T-helper 2 cell (primary cell): ENCODE data around the gene DNAI4.
A peak's percentile ranks its signal among the peaks of the same experiment; 100 is the strongest.
"Not testable (repeated sequence)": the region's sequence is repeated elsewhere in the genome, so short reads cannot be mapped to it uniquely, and the experiment has no call there.

Experiments used
- DNase-seq, 5 experiments: peaks; one replicate each; pipeline versions ENCODE4 v3.0.0 to v3.0.0-alpha.2; 2012 to 2022

The DNAI4 gene

DNA sequence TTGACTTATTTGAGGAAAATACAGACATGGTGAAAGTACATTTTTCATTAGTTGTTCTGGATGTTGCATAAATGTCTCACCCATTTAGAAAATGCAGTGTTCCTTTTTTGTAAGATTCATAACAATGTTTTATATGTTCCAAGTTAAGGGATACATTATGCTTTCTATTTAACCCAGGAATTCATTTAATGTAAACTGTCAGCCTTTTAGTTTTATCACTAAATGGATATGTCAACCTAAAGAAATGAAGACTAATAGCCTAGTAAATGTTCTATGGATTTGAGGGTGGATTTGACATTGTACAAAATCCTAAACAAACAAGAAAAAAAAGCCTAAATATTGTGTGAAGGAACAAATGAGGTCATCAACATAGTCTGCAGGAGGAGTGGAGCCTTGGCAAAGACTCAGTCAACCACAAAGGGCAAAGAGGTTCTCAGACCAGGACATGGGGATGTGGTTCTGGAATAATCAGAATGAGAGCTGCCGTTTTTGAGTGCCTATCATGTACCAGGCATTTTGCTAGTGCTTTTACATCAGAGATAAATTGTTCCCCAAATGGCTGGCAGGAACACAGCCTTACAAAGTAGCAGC lies 114.8 kb downstream of the DNAI4 start:
- no peak for DNase-seq

DNA sequence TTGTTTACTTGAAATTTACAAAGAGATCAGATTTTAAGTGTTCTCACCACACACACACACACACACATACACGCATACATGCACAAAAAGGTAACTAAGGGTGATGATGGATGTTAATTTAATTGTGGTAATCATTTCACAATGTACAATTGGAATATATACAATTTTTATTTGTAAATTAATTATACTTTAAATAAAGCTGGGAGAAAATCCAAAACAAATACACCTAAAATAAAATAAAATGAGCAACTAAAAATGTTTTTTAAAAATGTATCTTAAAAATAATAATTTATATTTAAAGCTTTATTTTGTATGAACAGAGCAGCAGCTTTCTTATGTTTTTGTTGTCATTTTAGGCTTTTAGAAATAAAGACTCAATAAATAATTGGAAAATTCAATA lies 115.4 kb downstream of the DNAI4 start:
- no peak for DNase-seq

DNA sequence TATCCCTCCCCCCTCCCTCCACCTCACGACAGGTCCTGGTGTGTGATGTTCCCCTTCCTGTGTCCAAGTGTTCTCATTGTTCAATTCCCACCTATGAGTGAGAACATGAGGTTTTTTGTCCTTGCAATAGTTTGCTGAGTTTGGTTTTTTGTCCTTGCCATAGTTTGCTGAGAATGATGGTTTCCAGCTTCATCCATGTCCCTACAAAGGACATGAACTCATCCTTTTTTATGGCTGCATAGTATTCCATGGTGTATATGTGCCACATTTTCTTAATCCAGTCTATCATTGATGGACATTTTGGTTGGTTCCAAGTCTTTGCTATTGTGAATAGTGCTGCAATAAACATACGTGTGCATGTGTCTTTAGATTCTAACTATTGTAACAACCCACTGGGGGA lies 128.8 kb downstream of the DNAI4 start:
- not testable (repeated sequence) for DNase-seq

DNA sequence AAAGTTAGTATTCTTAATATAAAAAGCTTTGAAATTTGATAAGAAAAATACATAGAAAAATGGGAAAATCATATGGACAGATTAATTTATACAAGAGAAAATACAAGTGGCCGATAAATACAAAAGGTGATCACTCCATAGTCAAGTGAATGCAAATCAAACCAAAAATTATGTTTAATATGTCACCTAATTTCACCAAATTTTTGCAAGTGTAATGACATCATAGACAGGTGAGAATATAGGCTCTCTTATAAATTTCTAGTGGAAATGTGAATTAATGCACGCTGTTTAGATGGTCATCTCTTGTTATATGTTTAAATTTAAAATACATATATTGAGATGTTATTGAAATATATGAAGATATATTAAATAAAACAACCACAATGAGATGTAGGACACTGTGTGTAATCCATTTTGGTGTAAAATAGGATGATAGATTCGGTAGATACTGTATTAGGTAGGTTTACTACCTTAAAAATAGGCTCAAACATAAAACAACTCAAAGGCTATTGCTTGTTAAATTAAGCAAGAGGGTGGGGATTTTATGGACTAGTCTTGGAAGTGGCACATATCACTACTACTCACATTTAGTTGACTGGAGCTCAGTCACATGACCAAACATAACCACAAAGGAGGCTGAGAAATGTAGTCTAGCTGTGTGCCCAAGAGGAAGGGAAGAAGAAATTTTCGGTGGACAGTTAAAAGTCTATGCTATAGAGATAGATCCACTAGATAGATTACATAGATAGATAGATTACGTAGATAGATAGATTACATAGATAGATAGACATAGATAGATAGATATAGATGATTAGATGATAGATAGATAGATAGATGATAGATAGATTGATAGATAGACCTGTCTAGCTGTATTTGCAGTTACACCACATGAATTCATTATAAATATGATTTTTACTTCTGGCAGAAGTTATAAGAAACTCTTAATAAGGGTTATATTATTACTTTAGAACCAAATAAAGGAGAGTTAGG lies 132.7 kb downstream of the DNAI4 start:
- no peak for DNase-seq

DNA sequence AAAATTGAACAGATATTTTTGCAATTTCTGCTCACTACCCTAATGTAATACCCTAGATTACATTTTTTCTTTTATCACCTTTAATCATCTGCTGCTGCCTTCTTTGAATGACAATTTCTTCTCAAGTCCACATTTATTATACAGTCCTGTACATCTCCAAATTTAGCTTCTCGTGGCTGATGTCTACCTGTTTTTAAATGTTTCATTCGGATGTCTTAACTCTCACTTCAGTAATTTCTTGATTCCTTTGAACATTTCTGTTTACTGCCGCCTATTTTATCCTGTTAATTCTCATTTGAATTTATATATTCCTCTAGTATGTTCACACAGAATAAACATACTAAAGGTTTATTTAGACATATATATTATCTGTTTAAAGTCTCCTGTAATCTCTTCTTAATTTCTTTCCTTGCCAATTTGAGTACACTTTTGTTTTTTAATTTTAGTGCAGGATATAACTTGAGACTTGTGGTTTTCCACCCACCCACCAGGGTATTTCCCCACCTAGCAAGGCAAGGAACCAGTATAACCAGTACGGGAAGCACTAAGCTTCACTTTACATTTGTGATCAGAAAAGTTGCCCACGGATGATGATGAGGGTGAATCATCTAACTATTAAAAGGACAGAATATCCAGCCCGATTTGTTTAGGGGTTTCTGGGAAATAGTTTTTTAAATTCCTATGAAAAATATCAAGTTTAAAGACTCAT lies 136.3 kb downstream of the DNAI4 start:
- DNase-seq, result peak in 3 of 5 experiments; percentile 26 to 35 (median 32)

DNA sequence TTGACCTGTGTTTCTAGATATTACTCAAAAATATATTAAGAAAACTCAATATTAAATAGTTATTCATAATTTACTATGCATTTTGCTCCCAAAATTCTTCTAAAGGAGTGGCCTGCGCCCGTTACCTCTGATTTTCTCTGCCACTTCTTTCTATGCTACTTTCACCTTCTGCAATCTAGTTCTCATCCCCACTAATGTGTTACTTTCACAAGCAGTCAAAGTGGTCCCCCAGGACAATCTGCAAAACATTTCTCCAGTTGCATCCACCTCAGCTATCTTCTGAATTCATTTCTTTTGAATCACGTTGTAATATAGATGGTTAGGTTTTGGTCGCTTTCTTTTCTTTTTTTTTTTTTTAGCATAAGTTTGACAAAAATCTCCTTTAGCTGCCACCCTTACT lies 137.0 kb downstream of the DNAI4 start:
- DNase-seq, result no peak

DNA sequence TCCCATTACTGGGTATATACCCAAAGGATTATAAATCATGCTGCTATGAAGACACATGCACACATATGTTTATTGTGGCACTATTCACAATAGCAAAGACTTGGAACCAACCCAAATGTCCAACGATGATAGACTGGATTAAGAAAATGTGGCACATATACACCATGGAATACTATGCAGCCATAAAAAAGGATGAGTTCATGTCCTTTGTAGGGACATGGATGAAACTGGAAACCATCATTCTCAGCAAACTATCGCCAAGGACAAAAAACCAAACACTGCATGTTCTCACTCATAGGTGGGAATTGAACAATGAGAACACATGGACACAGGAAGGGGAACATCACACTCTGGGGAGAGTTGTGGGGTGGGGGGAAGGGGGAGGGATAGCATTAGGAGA lies 138.9 kb downstream of the DNAI4 start:
- not testable (repeated sequence) for DNase-seq

DNA sequence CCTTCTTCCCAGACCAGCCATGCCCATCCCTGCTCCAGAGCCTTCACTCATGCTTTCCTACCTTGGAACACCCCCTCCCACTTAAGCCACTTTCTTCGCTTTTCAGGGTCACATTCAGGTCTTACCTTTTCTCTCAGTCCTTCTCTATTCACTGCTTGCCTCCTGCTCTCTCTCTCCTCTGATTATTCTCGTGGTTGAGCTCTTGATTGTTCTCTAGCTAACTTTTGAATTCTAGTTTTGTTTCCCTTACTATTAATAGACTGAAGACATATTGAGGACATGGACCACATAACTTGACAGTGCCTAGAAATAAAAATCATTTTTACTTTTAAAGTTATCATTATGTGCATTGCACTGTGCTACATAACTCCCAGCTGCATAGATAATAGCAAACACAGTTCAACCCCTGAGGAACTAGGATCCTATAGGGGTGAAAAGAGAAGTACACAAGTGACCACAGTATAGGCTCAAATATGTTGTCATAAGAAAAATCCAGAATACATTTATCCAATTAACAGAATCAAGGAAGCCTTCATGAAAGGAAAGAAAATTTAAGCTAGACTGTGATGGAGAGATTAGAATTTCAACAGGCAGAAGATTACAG lies 145.1 kb downstream of the DNAI4 start:
- no peak for DNase-seq

DNA sequence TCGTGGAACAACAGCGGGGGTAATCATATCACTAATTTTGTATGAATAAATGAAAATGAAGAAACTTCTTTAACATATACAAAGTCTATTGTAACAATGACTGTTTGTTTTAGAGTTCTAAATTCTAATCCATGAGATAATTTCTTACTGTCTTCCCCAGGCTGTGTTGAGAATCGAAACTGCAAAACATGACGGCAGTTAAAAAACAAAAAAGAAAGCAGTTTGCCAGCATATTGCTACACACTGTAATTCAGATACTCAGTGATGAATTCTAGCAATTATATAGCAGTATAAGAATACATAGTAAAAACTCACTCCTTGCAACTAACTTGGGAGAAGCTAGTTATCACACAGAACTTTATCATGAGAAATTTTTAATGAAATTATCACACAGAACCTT lies 145.7 kb downstream of the DNAI4 start:
- DNase-seq, result no peak

DNA sequence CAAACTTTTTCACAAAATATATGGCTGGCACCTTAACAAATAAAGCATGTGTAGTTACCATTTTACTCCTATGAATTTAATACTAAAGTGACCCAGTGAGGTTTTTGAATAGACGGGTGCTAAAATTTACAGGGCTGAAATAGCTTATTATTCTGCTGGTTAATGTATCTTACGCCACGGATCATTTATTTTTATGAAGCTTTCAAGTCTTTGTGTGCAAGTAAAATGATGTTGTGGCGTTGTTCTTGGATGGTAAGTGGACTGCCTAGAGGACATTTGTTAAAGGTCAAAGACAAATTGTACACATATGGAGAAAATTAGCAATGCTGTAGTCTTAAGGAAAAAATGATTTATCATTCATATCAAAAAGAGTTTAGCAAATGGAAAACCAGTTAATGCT lies 146.4 kb downstream of the DNAI4 start:
- no peak for DNase-seq

DNA sequence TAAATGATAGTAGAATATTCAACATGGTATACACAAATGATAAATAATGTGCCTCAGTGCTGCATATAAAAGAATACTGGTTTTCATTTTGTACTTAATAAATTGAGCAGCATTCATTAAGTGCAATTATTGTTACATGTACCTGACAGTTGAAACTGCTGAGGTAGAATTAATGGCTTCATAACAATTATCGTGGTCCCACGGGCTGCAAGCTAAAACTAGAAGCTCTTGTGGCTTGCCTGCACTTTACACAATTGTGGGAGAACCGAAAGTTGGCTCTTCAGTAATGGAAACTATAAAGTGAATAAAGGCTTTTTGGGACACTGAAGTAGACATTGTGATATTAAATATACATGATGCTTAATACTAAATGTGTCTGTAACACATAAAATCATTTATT lies 146.8 kb downstream of the DNAI4 start:
- no peak for DNase-seq

DNA sequence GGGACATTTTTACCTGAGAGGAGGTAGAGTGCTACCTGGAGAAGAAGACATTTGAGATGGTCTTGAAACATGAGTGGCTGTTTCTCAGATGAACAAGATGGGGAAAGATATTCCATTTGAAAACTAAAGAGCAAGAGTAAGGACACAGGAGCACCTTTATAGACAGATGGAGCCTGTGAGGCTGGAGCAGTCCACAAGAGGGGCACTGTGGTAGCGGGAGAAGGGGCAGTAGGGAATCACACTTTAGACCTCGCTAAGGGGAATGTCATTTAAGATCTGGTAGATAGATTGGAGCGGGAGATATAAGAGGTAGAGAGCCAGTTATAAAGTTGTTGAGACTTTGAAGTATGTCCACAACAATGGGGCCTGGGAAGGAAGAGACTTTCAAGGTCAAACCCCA lies 149.0 kb downstream of the DNAI4 start:
- DNase-seq, result no peak

DNA sequence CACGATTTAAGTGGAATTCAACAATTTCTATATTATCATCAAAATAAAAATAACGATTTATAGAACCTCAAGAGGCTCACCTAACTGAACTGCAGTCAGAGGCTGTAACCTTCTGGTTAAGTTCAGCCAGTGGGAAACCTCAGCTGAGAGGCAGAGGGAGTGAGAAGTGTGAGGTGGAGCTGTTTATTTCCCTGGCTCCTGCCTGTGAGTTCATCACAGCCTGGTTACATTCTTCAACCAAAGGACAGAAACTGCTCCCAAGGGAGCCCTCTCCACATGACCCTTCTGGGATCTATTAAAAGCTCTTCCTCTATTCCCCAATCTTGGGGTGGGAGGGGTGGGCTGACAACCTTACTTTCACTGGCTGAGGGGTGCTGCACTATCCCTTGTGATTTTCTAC lies 150.2 kb downstream of the DNAI4 start:
- no peak for DNase-seq

DNA sequence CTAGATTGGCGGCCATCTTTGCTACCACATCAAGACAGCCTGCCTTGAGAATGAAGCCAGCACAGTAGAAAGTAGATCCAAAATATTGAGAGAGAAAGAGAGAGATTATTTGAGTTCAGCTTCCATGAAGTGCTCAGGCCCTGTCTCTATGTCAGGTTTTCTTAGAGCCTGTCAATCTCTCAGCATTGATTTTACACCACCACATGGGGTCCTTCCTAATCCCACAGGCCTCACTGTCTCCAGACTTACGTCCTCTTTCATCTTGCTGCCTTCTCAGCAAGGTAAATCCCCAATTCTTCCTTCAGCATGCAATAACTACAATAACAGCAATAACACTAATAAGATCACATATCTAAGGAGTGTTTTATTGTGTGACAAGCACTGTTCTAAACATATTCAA lies 151.4 kb downstream of the DNAI4 start:
- DNase-seq, result no peak

DNA sequence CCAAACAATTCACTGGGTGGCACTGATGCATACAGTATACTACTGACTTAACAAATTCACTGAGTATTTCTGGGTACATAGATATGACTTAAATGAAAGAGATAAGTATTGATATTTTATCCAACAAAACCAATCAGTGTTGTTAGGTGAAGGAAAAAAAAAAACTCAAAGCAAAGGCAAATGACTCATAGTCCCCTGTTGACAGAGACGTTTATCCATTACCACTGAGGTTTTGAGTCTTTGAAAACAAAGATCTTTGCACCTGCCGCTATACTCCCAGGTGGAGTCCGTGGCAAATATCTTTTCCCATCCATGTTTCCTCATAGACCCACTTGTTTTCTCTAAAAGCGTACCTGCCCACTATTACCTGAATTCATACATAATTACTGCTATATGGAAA lies 154.0 kb downstream of the DNAI4 start:
- peak in 1 of 5 experiments; percentile 14 for DNase-seq

DNA sequence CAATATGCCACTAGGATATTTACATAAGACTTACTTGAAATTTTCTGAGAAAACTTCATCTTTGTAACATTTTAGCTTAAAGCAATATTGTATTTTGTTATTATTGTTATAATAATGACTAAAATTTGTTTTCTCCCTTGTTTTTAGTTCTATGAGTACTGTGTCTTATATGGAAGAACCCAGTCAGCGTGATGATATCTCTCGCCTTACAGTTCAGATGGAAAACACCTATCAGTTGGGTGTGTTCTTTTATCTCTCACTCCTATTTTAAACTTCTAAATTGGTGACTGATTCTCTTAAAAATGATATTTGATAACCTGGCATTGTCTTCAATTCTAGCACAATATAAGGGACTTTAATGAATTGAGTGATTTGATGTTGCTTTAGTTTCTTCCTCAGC lies 154.4 kb downstream of the DNAI4 start:
- DNase-seq, result no peak

DNA sequence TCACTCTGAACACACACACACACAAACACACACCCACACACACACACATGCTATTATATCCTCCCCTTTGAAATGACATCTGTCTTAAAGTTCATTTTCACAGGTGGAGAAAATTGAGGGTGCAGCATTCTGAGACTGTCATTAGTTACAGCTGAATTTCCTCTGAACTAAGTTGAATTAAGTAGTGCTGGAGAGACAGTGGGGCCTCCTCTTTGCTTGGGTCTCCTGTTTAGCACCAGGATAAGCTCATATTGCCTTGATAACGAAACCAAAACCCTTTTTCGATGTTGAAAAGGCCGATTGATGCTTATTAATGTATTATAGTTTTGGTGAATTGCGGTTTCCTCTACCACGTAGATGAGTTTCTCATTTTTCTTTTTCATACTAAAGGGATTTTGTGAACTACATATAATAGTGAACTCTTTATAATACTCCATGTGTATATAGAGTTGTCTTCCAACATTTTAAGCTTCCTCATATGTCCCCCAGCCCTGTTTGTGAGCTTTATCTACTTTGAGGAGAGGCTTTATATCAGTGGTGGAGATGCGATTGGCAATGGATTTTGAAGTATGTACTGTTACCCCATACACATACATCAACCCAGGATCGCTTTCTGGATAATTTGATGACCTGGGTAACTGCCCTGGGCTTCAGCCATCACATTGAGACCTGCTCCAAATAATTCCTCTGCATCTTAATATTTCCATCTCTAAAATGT lies 155.0 kb downstream of the DNAI4 start:
- DNase-seq, result peak in 2 of 5 experiments; percentile 1 to 72

DNA sequence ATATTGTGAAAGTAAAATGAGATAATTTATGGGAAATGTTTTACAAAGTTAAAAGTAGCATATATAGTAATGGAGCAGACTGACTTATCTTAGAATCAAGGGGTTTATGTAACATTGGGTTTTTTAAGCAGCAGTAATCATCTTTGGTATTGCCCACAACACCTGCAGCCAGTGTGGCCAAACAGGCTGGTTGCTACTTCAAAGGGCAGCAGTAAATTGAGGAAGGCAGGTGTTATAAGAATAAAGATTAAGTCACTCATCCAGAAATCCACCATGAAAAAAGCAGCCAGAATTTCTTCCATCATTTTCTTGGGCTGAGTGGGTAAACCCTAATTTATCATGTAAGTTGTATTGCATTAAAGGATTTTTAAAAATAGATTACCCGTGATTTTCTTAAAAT lies 155.7 kb downstream of the DNAI4 start:
- no peak for DNase-seq

DNA sequence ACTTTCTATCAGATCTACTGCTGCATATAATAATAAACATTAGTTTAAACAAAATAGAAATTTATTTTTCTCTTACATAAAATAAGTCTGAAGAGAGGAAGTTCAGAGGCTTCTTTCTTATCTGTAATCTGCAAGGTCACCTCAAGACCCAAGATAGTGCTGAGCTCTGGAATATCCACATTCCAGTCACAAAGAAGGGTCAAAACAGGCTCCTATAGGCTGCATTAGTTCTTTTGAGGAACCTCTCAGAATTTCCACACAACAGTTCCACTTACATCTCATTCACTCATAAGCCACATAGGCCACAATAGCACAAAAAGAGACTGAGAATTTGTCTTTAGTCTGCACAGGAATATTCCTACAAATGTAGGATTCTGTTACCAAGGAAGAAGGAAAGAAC lies 157.0 kb downstream of the DNAI4 start:
- no peak for DNase-seq

DNA sequence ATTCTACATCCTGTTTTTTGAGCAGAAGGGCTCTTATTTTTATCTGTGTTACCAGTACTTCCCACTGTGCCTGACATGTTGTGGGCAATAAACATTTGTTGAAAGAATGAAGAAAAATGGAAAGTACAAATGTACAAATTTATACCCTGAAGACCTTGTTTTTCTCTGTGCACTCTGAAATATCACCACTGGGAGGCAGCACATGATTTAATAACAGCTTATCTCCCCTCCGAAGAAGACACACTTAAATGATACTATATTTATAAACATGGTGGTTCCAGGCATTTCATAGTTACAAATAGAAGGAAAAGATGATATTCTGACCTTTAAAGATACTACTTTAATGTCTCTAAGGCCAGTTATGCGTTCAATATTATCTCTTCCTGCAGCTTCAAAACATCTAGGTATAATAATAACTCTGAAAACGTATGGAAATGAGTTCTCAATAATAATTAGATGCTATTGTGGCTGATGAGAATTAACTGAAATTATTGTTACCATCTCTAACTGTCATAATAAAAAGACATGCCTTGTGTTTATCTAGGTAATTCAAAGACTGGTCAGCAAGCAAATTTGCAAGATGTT lies 159.6 kb downstream of the DNAI4 start:
- peak in 4 of 5 experiments; percentile 9 to 67 (median 16) for DNase-seq
